GM12878 (cell line): ENCODE results near the gene SNX33.

Experiments
- CREB1 ChIP-seq: IDR thresholded peaks from 2 replicates; pipeline ENCODE4 v1.6.1; 2012; ENCODE audit warnings: low read depth, mild to moderate bottlenecking, inconsistent platforms
- LARP7 ChIP-seq: fragments of 450-650 bp; IDR thresholded peaks from 2 replicates; pipeline ENCODE4 v1.6.1; 2017; ENCODE audit warnings: mild to moderate bottlenecking
- USF2 ChIP-seq: IDR thresholded peaks from 2 replicates; pipeline ENCODE4 v1.6.1; 2011; ENCODE audit warnings: low read depth, low read length, improper control_type of control experiment, borderline replicate concordance
- TF ChIP-seq, protein P1 (sequence below): IDR thresholded peaks from 2 replicates; pipeline ENCODE4 v1.6.1; 2012; ENCODE audit warnings: low read depth, low read length, improper control_type of control experiment

GRCh38 chr15:75656331-75656730 is 8.6 kb downstream of the SNX33 start:
- TF ChIP-seq LARP7: no peak
- no peak for TF ChIP-seq USF2
- no peak for TF ChIP-seq CREB1
- TF ChIP-seq, protein P1, sequence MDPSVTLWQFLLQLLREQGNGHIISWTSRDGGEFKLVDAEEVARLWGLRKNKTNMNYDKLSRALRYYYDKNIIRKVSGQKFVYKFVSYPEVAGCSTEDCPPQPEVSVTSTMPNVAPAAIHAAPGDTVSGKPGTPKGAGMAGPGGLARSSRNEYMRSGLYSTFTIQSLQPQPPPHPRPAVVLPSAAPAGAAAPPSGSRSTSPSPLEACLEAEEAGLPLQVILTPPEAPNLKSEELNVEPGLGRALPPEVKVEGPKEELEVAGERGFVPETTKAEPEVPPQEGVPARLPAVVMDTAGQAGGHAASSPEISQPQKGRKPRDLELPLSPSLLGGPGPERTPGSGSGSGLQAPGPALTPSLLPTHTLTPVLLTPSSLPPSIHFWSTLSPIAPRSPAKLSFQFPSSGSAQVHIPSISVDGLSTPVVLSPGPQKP: no peak
